HG03159 (cell line): ENCODE measurements around the gene ACY1.

Experiments
- ATAC-seq: cut with Tn5 transposase; IDR thresholded peaks from one replicate; pipeline ENCODE4 v1.9.1; 2021; ENCODE audit warnings: mild to moderate bottlenecking, moderate library complexity; ENCODE audit not compliant: unreplicated experiment

ACY1 gene

GRCh38 chr3:51962854-51963530, 20.3 kb upstream of the ACY1 start:
- no peak for ATAC-seq

- no peak for ATAC-seq
These were observed 19.3 kb upstream of the ACY1 start for GRCh38 chr3:51963951-51964451.

GRCh38 chr3:51964521-51964920, 18.8 kb upstream of the ACY1 start:
- ATAC-seq: no peak

- ATAC-seq: no peak
These were observed 17.3 kb upstream of the ACY1 start for GRCh38 chr3:51966016-51966415.

- no peak for ATAC-seq
These were observed 16.8 kb upstream of the ACY1 start for GRCh38 chr3:51966486-51966885.

GRCh38 chr3:51966922-51967383, 16.4 kb upstream of the ACY1 start:
- no peak for ATAC-seq

- no peak for ATAC-seq
These were observed 15.8 kb upstream of the ACY1 start, which contains the start of gene PCBP4 for GRCh38 chr3:51967384-51968169. TSS of gene PCBP4 (minus strand) at chr3:51967454. CDS start at chr3:51961240, 6,214 bp downstream.

GRCh38 chr3:51968170-51968775, 15.1 kb upstream of the ACY1 start:
- ATAC-seq: no peak

- ATAC-seq: no peak
These were observed 14.3 kb upstream of the ACY1 start for GRCh38 chr3:51968883-51969678.

GRCh38 chr3:51969841-51970240, 13.5 kb upstream of the ACY1 start:
- ATAC-seq: no peak

GRCh38 chr3:51970606-51971300, 12.6 kb upstream of the ACY1 start:
- ATAC-seq: no peak

- no peak for ATAC-seq
These were observed 12.0 kb upstream of the ACY1 start for GRCh38 chr3:51971350-51971749.

GRCh38 chr3:51974277-51974962, 8.9 kb upstream of the ACY1 start:
- ATAC-seq: no peak

- no peak for ATAC-seq
These were observed 8.1 kb upstream of the ACY1 start, which contains the start of gene ABHD14A for GRCh38 chr3:51974963-51975851. TSS of gene ABHD14A (plus strand) at chr3:51975064. CDS start at chr3:51975136, 72 bp downstream.

- no peak for ATAC-seq
These were observed 7.3 kb upstream of the ACY1 start for GRCh38 chr3:51975852-51976549.

- no peak for ATAC-seq
These were observed 5.7 kb upstream of the ACY1 start for GRCh38 chr3:51977446-51978142.

GRCh38 chr3:51978143-51978502, 5.2 kb upstream of the ACY1 start:
- no peak for ATAC-seq
